Esophagus squamous epithelium (tissue), 4 donors: Measurements from ENCODE around the gene TMEM163.

Source experiments
- CTCF ChIP-seq, 6 experiments: fragments of 450-650 bp in 4 of 6; fragments of 200-600 bp in 2 of 6; sonication (generic) in 2 of 6; IDR thresholded peaks; one replicate each; pipeline ENCODE4 v1.5.1; 2016 to 2019; ENCODE audit warnings: antibody characterized with exemption in 6 of 6, mild to moderate bottlenecking in 4 of 6, moderate library complexity in 4 of 6
- POLR2A ChIP-seq, 4 donors: fragments of 450-650 bp; IDR thresholded peaks; one replicate each; pipeline ENCODE4 v1.6.1; 2017; ENCODE audit warnings: antibody characterized with exemption in 4 of 4, mild to moderate bottlenecking in 4 of 4, moderate library complexity in 3 of 4

- TF ChIP-seq POLR2A (IDR thresholded peaks at IDR 0.05) (no peak), CTCF (IDR thresholded peaks at IDR 0.05) (no peak)
Observed at GRCh38 chr2:134713176-134713575, 5.6 kb downstream of the TMEM163 start.
